UCSD-AML1 (cell line): ENCODE measurements around the gene LRBA.
"Not testable (repeated sequence)": the region's sequence is repeated elsewhere in the genome, so short reads cannot be mapped to it uniquely, and the experiment has no call there.

ENCODE experiments used
- DNase-seq: peaks from one replicate; lab custom pipeline; 2025; ENCODE audit not compliant: unreplicated experiment; lab: John Stamatoyannopoulos, UW

The LRBA gene, protein sequence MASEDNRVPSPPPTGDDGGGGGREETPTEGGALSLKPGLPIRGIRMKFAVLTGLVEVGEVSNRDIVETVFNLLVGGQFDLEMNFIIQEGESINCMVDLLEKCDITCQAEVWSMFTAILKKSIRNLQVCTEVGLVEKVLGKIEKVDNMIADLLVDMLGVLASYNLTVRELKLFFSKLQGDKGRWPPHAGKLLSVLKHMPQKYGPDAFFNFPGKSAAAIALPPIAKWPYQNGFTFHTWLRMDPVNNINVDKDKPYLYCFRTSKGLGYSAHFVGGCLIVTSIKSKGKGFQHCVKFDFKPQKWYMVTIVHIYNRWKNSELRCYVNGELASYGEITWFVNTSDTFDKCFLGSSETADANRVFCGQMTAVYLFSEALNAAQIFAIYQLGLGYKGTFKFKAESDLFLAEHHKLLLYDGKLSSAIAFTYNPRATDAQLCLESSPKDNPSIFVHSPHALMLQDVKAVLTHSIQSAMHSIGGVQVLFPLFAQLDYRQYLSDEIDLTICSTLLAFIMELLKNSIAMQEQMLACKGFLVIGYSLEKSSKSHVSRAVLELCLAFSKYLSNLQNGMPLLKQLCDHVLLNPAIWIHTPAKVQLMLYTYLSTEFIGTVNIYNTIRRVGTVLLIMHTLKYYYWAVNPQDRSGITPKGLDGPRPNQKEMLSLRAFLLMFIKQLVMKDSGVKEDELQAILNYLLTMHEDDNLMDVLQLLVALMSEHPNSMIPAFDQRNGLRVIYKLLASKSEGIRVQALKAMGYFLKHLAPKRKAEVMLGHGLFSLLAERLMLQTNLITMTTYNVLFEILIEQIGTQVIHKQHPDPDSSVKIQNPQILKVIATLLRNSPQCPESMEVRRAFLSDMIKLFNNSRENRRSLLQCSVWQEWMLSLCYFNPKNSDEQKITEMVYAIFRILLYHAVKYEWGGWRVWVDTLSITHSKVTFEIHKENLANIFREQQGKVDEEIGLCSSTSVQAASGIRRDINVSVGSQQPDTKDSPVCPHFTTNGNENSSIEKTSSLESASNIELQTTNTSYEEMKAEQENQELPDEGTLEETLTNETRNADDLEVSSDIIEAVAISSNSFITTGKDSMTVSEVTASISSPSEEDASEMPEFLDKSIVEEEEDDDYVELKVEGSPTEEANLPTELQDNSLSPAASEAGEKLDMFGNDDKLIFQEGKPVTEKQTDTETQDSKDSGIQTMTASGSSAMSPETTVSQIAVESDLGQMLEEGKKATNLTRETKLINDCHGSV (N-terminal part only)

DNA sequence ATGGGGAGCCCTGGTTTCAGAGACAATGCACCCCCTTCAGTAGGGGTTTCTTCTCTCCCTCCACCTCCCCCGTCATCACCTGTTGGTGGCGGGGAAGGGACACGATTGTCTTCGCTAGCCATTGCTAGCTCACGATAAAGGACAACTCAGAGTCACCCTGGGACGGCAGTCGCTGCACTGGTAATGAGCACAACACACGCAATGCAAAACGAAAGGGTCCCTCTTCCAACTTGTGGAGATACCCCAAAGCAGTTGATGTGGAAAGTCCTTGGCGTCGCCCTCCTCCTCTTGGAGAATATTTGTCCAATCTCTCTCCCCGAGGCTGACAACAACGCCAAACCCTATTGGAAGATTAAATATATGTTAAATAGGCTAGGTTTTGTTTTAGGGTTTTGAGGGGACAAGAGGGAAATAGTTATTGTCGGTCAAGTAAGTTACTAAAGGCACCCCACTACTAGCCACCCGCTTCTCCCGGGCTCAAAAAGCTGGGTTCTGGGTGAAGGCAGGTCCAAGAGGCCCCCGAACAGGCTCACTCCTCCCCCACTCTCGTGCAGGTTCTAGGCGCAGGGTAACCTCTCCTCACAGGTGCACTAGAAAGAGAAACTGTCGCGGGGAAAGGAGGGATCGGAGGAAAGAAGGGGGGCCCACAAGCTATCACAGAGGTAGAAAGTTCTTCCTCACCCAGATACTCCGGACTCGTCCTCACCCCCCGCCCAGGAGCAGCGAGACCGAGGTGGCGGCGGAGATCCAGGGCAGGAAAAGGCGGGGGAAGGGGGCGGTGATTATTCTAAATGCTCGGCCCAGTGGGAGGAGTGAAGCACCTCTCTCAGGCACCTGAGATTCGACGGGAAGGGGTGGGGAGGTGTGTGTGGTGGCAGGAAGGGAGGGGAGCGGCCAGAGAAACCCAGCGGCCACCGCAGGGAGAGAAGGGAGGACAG lies at the start of gene LRBA:
LRBA (minus strand) TSS at position 764 of the 938 bp plus-strand sequence; CDS start at position 122, 642 bp downstream.
- peak; percentile 91 for DNase-seq

DNA sequence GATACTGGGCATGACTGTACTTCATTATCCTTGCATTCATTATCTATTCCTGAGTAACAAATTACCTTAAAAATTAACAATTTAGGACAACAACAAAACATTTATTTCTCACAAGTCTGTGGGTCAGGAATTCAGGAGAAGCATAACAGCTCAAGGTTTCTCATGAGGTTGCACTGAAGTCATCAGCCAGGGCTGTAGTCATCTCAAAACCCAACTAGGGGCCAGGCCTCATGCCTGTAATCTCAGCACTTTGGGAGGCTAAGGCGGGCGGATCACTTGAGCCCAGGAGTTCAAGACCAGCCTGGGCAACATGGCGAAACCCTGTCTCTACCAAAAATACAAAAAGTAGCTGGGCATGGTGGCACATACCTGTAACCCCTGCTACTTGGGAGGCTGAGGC lies 48.1 kb upstream of the LRBA start:
- DNase-seq: not testable (repeated sequence)

DNA sequence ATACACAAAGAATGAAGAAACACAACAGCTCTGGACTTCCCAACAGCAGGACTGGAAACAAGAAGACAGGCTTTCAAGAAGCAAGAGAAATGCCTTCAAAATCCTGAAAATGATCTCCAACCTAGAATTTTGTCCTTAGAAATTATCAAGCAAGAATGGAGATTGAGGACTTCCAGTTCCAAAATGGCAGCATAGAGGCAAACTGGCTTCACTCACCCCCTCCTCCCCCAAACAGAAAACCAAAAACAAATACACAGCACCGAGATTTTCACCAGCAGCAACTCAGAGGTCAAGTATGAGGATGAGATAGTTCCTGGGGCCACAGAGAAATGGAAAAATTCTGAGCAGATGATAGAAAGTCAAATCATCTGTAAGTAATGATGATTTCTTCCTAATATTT lies 40.5 kb upstream of the LRBA start:
- DNase-seq: no peak

GRCh38 chr4:151052785-151053184 lies 37.7 kb upstream of the LRBA start:
- no peak for DNase-seq

DNA sequence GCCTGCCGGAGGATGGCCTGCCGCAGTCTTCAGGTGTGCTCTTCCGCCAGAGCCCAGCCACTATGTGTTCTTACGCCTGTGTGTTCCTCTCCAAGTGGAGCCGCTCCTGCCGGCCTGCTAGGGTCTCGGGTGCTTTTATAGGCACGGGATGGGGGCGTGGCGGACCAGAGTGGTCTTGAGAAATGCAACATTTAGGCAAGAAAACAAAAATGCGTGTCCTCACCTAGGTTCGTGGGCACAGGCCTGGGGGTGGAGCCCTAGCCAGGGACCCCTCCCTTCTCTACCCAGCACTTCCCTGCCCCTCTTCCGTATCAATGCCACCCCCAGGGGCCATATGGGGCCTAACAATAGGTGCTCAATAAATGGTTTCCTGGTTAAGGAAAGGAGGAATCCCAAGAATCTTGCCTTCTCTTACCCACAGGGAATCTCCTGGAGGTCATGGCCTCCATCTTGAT lies 34.4 kb upstream of the LRBA start:
- no peak for DNase-seq

- DNase-seq: no peak
Observed at GRCh38 chr4:151048913-151049312, 33.8 kb upstream of the LRBA start.

DNA sequence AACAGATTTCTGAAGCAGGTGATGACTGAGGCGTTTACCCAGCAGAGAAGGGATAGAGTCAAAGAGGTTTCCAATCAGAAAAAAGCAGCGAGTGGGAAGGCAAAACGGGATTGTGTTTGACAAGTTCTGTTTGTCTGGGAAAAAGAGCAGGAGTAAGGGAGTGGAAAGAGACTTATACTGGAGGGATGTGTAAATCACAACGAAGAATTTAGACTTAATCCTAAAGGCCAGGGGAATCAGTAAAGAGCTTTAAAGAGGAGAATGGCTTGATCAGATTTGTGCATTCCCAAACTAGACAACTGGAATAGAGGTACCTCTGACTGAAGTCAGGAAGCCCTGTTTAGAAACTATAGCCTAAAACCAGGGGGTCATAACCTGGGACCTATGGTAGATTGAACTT lies 31.5 kb upstream of the LRBA start:
- no peak for DNase-seq

GRCh38 chr4:151045907-151046306 lies 30.8 kb upstream of the LRBA start:
- peak; percentile 22 for DNase-seq

GRCh38 chr4:151043803-151044515 lies 28.9 kb upstream of the LRBA start:
- no peak for DNase-seq

DNA sequence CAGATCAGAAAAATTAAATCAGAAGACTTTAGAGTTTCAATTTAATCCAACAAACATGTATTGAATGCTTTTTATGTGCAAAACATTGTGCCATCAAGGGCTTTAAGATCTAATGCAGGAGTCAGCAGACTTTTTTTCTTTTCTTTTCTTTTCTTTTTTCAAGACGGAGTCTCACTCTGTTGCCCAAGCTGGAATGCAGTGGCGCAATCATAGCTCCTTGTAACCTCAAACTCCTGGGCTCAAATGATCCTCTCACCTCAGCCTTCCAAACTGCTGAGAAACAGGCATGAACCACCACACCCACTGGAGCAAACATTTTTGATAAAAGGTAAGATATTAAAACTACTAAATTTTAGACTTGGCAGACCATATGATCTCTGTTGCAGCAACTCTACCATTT lies 24.6 kb upstream of the LRBA start:
- no peak for DNase-seq

DNA sequence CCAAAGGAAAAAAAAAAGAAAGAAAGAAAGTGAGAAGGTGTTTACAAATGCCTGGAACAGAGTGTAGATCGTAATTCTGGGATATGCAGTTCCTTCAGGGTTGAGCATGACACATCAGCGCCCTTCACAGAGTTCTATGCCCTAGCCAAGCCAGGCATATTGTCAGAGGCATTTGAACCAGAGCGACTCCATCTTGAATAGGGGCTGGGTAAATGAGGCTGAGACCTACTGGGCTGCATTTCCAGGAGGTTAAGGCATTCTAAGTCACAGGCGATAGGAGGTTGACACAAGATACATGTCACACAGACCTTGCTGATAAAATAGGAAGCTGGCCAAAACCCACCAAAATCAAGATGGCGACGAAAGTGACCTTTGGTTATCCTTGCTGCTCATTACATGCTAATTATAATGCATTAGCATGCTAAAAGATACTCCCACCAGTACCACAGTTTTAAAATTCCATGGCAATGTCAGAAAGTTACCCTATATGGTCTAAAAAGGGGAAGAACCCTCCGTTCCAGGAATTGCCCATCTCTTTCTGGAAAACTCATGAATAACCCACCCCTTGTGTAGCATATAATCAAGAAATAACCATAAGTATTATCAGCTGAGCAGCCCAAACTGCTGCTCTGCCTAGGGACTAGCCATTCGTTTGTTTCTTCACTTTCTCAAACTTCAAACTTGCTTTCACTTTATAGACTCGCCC lies 23.5 kb upstream of the LRBA start:
- DNase-seq: no peak

- no peak for DNase-seq
Observed at GRCh38 chr4:151035911-151036310, 20.8 kb upstream of the LRBA start.

DNA sequence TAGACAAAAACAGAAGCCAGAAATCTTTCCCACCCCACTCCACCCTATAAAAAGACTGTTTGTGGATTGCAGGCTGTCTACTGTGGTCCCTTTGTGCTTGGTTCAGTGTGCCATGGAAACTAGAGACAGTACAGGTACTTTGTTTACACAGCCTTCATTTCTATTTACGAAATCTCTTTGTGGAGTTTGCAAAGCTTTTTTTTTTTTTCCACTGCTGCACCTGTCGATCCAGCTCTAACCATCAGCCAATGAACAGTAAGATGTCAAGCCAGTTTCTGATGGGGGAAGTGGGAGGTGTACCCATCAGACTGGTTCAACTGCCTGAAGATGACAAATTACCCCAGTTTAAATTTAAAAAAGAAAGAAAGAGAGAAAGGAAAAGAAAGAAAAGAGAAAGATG lies 20.2 kb upstream of the LRBA start:
- DNase-seq: no peak

DNA sequence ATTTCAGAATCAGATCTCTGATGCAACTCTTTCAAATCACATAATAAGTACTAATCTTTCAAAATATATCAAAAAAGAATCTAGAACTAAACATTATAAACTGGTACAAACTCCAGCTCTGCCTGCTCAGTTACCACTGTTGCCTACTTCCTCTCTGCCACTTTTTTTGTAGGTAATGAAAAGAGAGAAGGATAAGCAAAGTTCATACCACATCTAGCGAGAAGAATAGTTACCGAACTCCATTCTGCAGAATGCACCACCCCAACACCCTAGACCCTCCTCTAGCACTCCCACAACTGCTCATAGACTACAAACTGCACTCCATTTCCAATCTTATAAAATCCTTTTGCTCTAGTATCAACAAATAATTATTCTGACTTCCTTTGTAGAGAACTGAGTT lies 19.7 kb upstream of the LRBA start:
- DNase-seq: no peak

DNA sequence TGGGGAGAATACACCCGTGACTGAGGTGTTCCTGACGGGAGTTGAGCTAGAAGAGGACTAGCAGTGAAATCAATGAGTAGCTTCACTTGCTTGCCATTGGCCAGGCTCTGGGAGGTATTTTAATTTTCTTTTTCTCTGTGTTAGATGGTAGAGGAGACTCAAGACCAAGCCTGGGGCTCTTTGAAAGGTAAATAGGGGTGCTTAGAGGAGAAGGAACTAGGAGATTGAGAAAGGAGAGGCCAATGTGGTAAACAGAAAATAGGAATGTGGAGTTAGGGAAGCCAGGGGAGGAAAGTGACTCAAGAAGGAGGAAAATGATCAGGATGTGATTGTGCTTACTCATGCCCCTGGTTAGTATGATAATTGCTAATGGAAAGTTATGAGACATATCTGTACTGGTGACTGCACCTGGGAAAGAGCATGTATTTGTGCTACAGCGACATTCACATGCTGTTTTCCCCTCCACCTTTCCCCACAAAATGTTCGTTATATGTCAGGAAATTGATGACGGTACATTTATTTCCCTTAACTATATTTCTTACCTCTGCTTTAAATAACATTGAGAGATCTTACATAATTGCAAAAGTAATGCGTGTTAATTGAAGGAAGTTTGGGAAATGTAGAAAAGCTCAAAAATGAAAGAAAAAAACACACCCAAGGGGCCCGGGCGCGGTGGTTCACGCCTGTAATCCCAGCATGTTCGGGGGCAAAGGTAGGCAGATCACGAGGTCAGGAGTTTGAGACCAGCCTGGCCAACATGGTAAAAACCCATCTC lies 16.9 kb upstream of the LRBA start:
- DNase-seq: peak; percentile 52

- peak; percentile 19 for DNase-seq
Observed at GRCh38 chr4:151029537-151029936, 14.5 kb upstream of the LRBA start.

GRCh38 chr4:151029006-151029405 lies 13.9 kb upstream of the LRBA start:
- DNase-seq: not testable (repeated sequence)

GRCh38 chr4:151025759-151026158 lies 10.7 kb upstream of the LRBA start:
- no peak for DNase-seq
